Measurements from ENCODE around the gene APLN.

APLN gene

GRCh38 chrX:129640737-129641136, 14.0 kb downstream of the APLN start:
- DNase-seq: no peak

- DNase-seq: no peak
Measured at GRCh38 chrX:129638917-129639316, 15.8 kb downstream of the APLN start.

- DNase-seq: peak; percentile 79
Measured at GRCh38 chrX:129637217-129638109, 17.3 kb downstream of the APLN start.

- no peak for DNase-seq
Measured at GRCh38 chrX:129636175-129636681, 18.5 kb downstream of the APLN start.

- no peak for DNase-seq
Measured at GRCh38 chrX:129634541-129634940, 20.2 kb downstream of the APLN start.

GRCh38 chrX:129632443-129632842, 22.3 kb downstream of the APLN start:
- no peak for DNase-seq

GRCh38 chrX:129631849-129632248, 22.9 kb downstream of the APLN start:
- DNase-seq: no peak

- DNase-seq: no peak
Measured at GRCh38 chrX:129629837-129630236, 24.9 kb downstream of the APLN start.

- DNase-seq: no peak
Measured at GRCh38 chrX:129626026-129626425, 28.7 kb downstream of the APLN start.

- DNase-seq: no peak
Measured at GRCh38 chrX:129622757-129623301, 31.9 kb downstream of the APLN start.

- no peak for DNase-seq
Measured at GRCh38 chrX:129618997-129619396, 35.8 kb downstream of the APLN start.

- no peak for DNase-seq
Measured at GRCh38 chrX:129617420-129617819, 37.3 kb downstream of the APLN start.

GRCh38 chrX:129614481-129615255, 40.1 kb downstream of the APLN start:
- no peak for DNase-seq

- DNase-seq: no peak
Measured at GRCh38 chrX:129613596-129613995, 41.2 kb downstream of the APLN start.

GRCh38 chrX:129612396-129612795, 42.4 kb downstream of the APLN start:
- DNase-seq: no peak

- no peak for DNase-seq
Measured at GRCh38 chrX:129609395-129609794, 45.4 kb downstream of the APLN start.

GRCh38 chrX:129608496-129608895, 46.3 kb downstream of the APLN start:
- no peak for DNase-seq

- peak; percentile 60 for DNase-seq
Measured at GRCh38 chrX:129606918-129607317, 47.8 kb downstream of the APLN start.

GRCh38 chrX:129600981-129601424, 53.8 kb downstream of the APLN start:
- no peak for DNase-seq

GRCh38 chrX:129599996-129600395, 54.8 kb downstream of the APLN start:
- DNase-seq: no peak

GRCh38 chrX:129599499-129599898, 55.3 kb downstream of the APLN start:
- no peak for DNase-seq

GRCh38 chrX:129597905-129598304, 56.9 kb downstream of the APLN start:
- DNase-seq: no peak

- no peak for DNase-seq
Measured at GRCh38 chrX:129596077-129596476, 58.7 kb downstream of the APLN start.

Measured in activated CD4-positive, CD25-positive, alpha-beta regulatory T cell treated with anti-CD3 and anti-CD28 coated beads, Interleukin-2, amount 50 U/mL, for 72 hours (primary cell).